DMS 273 (cell line): Measurements from ENCODE around the gene MGA.

ENCODE experiments used
- DNase-seq: peaks from one replicate; lab custom pipeline; 2025; ENCODE audit not compliant: unreplicated experiment; lab: John Stamatoyannopoulos, UW

MGA gene

DNA sequence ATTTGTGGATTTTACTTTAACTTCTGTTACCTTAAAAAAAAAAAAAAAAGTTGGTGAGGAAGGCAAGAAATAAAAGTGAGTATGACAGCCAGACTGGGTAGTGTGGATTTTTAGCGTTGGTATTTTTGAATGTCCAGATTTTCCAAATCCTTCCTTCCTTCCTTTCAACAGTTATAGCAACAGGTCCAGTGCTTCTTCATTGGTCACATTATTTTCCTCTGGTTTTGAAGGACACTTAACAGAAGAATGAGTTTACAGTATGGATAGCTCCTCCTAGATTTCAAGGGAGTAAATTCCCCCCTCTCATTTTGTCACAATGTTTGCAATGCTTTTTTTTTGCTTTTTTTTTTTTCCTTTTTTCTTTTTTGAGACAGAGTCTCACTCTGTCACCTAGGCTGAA, 120.5 kb downstream of the MGA start:
- no peak for DNase-seq

DNA sequence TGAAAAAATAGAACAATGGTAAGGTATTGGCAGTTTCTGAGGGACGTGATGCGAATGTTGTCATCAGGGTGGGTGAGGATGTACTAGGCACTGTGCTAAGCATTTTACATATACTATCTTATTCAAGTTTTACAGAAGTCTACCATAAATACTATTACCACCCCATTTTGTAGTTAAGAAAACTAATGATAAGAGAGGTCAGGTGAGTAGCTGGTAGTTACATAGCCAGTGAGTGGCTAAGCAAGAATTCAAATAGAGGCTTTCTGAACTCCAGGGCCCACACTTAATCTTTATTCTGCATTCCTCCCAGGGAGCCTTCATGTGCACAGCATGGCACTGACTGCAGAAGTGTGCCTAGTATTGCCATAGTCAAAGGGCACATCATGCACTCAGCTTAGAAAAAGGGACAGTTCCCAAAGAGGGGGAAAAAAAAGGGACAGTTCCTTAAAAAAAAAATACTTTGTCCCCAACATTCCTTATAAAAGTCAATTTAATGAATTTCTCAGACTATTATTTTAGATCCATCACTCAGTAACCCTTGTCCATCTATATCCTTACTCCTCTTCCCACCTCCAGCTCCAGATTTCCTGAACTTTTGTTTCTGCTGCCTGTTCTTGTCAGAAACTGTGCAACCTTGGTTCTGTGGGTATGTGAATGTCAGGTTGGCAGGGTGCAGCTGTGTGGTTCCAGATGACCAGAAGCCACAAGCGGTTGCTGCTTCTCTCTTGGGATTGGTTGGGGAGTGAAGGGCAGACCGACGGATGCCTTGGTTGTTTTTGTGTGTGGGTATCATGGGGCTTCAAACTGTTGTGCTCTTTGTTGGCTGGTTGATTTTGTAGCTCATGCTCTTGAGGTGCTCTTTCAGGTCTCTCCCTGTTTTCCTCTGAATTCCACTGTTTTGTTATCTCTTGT, 122.4 kb downstream of the MGA start:
- DNase-seq: no peak

DNA sequence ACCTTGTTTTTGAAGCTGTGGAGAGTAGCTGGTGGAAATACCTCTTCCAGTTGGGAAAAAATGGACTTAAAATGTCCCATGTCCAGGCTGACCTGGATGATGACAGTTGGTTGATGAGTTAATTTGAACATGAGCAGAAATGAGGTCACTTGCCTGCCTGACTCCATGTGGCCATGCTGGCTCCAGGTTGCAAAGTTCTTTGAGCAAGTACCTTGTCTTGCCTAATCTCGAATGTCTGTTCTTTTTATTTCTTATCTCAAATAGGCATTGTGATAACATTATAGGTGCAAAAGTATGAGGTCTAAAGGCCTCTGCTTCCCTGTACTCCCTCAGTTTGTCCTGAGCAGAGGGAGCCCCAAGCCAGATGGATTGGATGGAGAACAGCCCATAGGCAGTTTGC, 123.1 kb downstream of the MGA start:
- DNase-seq: no peak

DNA sequence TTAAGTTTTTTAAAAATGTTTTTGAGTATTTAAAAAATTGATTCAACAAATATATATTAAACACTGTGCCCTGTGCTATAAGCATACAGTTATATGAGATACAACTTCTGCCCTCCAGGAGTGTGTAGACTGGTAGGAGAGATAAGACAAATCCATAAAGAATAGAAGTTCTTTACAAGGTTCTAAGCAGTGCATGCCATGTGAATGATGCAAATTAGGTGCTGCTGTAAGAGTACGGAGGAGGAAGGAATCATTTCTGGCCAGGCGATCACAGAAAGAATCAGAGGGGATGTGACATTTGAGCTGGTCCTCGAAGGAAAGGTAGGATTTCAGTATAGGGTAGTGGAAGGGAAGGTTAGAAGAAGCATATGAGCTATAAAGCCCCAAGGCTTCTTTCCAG, 128.1 kb downstream of the MGA start:
- DNase-seq: no peak

DNA sequence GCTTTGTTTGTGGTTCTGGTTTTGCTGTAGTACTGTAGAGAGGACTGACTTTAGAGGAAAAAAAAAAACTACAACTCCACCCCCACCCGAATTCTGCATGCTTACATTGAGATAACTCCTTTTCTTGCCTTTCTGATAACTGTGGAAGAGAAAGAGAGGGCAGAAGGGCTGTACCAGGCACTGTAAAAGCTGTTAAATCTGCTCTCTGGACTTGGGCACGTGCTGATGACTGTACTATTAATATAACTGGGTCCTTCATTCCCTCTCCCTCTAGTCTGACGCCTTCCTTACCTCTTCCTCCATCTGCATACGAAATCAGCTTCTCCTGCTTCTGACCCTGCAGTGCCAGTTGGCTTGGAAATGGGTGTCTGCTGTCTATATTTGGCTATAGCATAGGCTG, 129.0 kb downstream of the MGA start:
- no peak for DNase-seq

DNA sequence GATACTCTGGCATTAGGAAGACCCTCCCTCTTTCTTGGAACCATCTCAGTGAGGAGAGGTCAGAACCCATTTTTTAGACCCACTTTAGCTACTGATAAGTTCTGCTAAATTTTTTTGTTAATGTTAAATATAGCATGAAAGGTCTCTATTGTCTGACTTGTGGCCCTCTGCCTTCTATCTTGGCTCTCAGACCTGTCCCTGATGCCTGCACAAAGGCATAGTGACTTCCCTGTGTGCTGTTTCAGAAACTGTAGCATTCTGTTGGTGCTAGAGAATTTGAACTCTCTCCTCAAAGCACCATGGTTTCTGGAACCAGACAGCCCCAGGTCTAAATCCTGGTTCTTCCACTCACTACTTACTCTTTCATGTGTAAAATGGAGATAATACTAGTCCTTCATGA, 129.5 kb downstream of the MGA start:
- DNase-seq: no peak

GRCh38 chr15:41790169-41790568, 130.0 kb downstream of the MGA start:
- DNase-seq: no peak

GRCh38 chr15:41790756-41791546, 130.7 kb downstream of the MGA start:
- DNase-seq: no peak

GRCh38 chr15:41791547-41791937, 131.3 kb downstream of the MGA start:
- no peak for DNase-seq

GRCh38 chr15:41792000-41792637, 131.9 kb downstream of the MGA start:
- peak; percentile 17 for DNase-seq

DNA sequence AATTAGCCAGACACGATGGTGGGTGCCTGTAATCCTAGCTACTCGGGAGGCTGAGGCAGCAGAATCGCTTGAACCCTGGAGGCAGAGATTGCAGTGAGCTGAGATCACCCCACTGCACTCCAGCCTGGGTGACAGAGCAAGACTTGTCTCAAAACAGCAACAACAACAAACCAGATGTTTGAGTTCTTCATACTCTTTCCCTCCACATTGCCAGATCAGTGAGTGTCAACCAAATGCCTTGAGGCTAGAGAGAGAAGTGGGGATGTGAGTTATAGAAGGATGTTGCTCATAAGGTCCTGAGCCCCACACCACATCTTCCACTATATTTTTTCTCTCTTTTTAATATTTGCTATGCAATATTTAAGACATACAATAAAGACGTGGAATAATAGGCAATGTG, 133.9 kb downstream of the MGA start:
- no peak for DNase-seq

DNA sequence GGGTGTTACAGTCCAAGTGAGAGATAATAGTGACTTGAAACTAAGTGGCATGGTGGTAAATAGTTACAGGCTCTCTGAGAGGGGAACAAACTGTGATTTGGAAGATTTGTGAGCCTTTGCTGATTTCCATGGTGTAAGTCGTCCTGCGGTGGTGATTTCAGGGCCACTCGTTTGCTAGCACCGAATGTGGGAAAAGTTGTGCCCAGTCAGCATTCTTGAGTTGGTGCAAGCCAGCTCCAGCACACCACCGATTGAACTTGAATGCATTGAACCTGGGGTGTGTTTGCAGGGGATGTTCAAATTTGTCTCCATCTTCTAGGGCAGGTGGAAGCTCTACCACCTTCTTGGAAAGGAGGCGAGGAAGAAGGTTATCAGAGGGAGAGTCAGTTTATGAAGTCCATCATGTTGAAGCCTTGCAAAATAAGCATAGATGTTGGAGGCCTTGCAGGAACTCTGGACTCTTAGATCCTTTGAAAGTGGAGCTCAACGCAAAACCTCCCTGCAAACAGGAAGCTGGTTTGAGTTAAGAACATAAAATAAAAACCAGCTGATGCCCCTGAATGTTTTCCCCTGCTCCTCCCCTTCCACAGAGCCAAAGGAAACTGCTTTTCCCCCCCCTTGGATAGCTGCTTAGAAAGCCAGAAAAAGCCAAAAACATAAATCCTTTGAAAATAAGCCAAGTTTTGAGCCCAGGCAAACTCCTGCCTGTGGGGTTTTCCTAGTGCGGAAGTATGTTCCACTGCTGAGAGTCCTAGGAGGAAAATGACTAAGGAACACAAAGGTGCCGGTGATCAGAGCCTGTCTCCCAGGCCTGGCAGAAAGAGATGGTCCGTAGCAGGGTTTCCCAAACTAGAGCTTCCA, 136.0 kb downstream of the MGA start:
- no peak for DNase-seq

DNA sequence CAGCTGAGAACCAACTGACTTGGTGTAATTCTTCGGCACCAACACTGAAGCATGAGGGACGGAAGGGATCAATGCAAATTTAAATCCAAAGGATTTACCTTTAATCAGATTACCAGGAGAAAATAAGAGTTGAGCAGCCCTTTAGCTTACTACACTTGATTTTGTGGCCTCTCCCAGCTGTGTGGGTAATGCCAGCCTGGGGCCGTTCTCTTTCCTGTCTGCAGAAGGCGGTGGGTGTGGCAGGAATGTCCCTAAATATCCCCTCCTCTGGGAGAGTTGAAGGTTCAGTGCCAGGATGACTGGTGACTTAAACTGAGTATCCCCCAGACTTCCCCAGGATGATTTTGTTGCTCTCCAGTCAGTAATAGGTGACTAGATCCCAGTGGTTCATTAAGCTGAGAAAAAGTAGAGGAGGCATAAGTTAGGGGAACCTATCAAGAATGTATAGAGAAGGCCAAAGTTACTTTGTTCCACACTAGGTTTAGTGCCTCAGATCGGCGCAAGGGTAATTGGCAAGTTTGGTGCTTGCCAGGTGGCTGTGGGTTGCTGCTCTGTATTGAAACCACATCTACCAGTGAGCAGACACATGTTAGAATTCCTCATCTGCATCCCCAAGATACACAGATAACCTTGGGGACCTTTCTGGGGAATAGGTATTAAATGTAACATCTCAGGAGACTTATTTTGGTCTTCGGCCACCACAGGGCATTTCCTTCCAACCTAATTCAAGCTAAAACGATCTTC, 137.2 kb downstream of the MGA start:
- no peak for DNase-seq

GRCh38 chr15:41798607-41799487, 138.6 kb downstream of the MGA start:
- DNase-seq: no peak

- DNase-seq: no peak
These were observed 139.2 kb downstream of the MGA start for GRCh38 chr15:41799488-41799805.

DNA sequence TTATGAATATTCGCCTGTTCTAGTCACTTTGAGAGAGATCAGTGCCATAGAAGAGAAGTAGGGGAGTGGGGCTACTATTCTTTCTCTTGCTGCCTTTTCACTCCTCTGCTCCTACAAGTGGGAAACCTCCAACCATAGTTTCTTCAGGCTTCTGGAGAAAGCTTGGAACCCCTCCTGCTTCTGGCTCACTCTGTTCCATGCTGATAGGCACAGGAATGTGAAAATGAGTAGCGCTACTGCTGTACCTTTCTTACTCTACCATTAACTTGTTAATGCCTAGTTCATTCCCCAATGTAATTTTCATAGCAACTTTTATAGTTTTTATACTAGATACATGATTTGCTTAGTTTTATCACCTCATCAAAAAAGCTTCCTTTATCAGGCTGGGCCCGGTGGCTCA, 141.0 kb downstream of the MGA start:
- no peak for DNase-seq

GRCh38 chr15:41801850-41802455, 141.7 kb downstream of the MGA start:
- no peak for DNase-seq

GRCh38 chr15:41804361-41804760, 144.2 kb downstream of the MGA start:
- peak; percentile 49 for DNase-seq
